HG02759 (cell line): ENCODE results near the gene TOP1.
A peak's percentile ranks its signal among the peaks of the same experiment; 100 is the strongest.

Experiments
- ATAC-seq: cut with Tn5 transposase; IDR thresholded peaks from one replicate; pipeline ENCODE4 v1.9.1; 2021; ENCODE audit warnings: mild to moderate bottlenecking, moderate library complexity; ENCODE audit not compliant: unreplicated experiment

TOP1 gene

GRCh38 chr20:41028359-41029149 lies at the start of gene TOP1:
TSS of gene TOP1 (plus strand) at chr20:41028822. CDS start at chr20:41029068, 246 bp downstream.
- ATAC-seq, result peak; percentile 94

DNA sequence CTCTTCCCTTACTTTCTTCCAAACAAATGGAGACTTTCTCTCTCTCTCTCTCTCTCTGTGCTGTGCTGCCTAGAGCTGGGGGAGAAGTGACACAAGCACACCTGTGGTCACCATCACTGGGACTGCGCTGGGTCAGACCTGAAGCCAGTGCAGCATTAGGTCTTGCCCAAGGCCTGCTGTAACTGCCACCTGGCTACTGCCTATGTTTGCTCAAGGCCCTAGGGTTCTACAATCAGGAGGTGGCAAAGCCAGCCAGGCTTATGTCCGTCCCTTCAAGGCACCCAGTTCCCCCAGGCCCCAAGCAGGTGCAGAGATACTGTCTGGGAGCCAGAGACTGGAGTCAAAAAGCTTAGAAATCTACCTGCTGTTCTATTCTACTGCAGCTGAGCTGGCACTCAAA lies 49.4 kb upstream of the TOP1 start:
- ATAC-seq, result no peak

DNA sequence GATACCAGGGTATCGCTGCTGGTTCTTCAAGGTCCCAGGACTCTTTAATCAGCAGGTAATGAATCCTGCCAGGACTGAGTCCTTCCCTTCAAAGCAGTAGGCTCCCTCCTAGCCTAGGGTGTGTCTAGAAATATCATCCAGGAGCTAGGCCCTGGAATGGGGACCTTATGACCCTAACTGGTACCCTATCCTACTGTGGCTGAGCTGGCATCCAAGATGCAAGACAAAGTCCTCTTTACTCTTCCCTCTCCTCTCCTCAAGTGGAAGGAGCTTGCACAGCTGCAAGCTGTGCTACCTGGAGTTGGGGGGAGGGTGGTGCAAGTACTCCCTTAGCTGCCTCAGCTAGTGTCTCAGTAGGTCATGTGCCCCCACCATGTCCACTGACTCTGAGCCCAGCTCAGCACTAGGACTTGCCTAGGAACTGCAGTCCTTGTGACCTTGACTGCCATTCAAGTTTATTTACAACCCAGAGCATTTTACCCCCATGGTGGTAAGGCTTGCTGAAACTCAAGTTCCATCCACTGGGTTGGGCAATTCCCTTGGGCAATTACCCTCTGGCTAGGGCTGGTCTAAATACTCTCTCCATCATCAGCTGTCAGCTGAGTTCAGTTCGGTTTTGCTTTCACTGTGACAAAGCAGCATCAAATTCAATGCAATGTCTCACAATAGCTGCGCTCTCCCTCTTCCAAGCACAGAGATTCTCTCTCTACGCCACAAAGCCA lies 48.4 kb upstream of the TOP1 start:
- peak; percentile 65 for ATAC-seq

DNA sequence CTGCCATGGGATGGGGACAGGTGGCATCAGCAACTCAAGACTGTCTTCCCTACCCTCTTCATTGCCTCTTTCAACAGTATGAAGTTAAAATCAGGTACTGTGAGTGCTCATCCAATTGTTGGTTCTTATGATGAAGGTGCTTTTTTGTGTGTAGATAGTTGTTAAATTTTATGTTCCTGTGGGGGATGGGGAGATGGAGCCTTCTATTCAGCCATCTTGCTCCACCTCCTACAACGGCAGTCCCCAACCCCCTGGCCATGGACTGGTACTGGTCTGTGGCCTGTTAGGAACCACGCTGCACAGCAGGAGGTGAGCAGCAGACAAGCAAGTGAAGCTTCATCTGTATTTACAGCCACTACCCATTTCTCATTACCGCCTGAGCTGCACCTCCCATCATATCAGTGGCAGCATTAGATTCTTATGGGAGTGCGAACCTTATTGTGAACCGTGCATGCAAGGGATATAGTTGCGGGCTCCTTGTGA lies 47.8 kb upstream of the TOP1 start:
- no peak for ATAC-seq

DNA sequence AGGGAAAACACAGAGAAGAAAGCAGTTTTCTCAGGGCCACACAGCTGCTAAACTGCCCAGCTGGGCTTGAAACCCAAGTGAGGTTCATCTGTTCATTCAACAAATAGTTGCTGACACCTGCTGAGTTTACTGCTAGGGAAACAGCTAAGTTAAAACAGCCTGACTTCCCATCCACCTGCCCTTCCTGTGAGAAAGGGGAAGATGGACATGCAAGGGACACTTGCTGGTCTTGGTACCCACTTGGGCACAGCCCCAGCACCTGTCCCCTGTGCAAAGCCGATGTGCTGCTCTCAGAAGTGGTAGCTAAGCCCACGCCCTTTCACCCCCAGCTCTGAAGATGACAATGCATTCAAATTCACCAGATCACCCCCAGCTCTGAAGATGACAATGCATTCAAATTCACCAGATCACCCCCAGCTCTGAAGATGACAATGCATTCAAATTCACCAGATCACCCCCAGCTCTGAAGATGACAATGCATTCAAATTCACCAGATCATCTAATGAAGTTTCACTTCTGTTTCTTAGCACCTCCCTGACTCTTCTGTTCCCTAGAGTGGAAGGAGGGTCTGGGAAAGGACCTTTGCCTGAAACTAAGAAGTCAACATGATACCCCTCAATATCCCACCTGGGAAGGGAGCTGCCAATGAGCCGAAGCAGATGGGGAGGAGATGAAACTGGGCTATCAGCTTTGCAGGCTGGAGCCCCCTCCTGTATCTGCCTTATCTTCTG lies 46.0 kb upstream of the TOP1 start:
- no peak for ATAC-seq

DNA sequence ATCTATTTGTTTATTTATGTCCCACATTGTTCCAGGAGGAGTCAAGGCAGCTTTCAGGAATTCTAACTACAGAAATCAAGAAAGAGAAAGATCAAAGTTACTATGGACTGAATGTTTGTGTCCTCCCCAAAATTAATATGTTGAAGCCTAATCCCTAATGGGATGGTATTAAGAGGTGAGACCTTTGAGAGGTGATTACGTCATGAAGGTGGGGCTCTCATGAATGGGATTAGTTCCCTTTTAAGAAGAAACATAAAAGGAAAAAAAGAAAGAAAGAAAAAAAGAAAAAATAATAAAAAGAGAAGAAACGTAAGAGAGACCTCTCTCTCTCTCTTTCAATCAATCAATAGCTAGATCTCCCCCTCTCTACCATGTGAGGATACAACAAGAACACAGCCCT lies 44.7 kb upstream of the TOP1 start:
- no peak for ATAC-seq

DNA sequence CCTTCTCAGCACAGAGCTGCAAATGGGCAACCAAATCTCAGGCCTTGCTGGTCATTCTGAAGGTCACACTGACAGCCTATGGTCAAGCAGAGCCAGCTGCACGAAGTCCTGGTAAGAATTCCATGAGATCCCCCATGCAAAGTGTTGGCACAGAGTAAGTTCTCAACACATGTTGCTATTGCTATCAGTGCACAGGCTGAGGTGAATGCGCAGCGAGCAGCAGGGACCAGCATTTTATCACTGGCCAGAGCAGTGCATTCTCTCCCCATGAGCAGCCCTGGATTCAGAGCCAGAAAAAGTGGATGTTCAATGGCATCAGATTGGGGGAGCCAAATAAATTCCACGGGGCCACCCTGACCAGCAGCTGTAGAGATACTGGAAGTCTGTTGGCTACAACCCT lies 44.1 kb upstream of the TOP1 start:
- no peak for ATAC-seq

GRCh38 chr20:40986774-40987173 lies 41.8 kb upstream of the TOP1 start:
- no peak for ATAC-seq

GRCh38 chr20:40990542-40991120 lies 38.0 kb upstream of the TOP1 start:
- peak; percentile 62 for ATAC-seq

GRCh38 chr20:40991181-40991889 lies 37.3 kb upstream of the TOP1 start:
- ATAC-seq, result peak; percentile 90

DNA sequence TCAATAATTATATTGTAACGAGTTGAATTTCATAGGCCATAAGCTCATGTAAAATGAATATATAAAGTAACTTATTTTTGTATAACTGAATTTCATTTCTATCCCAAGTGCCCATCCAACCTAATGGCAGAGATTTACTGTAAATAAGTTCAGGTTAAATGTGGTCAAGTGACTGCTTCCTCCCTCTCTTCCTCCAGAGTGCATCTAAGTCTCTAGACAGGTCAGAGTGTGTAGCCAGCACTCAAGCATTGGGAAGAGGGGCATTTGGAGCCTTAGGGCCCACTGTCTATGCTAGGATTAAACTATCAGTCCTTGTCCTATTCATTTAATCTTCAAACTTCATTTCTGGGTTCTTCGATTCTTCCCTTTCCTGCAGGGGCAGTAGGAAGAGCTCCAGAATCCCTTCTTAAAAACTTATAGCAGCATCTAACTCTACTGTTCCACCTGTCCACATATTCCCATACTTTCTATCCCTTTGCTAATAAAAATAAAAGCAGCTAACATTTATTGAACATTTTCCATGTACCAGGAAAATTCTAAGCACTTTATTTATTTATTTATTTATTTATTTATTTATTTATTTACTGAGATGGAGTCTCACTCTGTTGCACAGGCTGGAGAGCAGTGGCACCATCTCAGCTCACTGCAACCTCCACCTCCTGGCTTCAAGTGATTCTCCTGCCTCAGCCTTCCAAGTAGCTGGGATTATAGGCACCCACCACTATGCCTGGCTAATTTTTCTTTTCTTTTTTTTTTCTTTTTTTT lies 36.1 kb upstream of the TOP1 start:
- no peak for ATAC-seq

- no peak for ATAC-seq
Observed at GRCh38 chr20:40993794-40994540, 34.7 kb upstream of the TOP1 start.

- no peak for ATAC-seq
Observed at GRCh38 chr20:40996326-40996725, 32.3 kb upstream of the TOP1 start.

DNA sequence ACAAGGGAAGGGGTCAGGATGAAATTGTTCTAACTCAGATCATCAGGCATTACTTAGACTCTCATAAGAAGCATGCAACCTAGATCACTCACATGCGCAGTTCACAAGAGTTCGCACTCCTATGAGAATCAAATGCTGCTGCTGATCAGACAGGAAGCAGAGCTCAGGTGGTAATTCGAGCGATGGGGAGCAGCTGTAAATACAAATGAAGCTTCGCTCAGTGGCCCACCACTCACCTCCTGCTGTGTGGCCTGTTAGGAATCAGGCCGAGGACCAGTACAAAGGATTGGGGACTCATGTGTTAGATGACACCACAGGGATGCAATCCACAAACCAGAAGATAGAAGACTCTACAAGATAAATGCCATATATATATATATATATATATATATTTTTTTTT lies 31.5 kb upstream of the TOP1 start:
- ATAC-seq, result no peak

DNA sequence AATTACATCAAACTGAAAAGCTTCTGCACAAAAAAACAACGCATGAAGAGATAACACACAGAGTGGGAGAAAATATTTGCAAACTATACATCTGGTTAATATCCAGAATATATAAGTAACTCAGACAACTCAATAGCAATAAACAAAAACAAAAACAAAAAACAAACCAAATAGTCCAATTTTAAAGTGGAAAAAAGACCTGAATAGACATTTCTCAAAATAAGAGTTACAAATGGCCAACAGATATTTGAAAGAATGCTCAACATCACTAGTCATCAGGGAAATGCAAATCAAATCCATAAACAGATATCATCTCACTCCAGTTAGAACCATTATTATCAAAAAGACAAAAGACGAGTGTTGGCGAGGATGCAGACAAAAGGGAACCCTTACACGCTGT lies 28.8 kb upstream of the TOP1 start:
- ATAC-seq, result no peak

DNA sequence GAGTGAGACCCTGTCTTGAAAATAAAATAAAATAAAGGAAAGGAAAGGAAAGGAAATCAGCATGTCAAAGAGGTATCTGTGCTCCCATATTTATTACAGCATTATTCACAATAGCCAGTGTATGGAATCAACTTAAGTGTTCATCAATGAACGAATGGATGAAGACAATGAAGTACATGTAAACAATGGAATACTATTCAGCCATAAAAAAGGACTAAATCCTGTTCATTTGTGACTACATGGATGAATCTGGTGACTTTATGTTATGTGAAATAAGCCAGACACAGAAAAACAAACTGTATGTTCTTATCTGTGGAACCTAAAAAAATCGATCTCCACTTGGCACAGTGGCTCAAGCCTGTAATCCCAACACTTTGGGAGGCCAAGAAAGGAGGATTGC lies 28.0 kb upstream of the TOP1 start:
- no peak for ATAC-seq

- ATAC-seq, result no peak
Observed at GRCh38 chr20:41001497-41001896, 27.1 kb upstream of the TOP1 start.

- no peak for ATAC-seq
Observed at GRCh38 chr20:41002842-41003142, 25.8 kb upstream of the TOP1 start.
